ENCODE data around the gene HACL1. TPM values are rescaled to one million over a fixed set of nuclear protein-coding genes. Genes with fewer than 3 reads are reported as not detected.

The HACL1 gene
- polyA plus RNA-seq, result 1 to 10 TPM; 3.8 to 8.3 TPM

- Histone ChIP-seq H3K4me1 (ENCODE audit: control insufficient read depth in 2 of 2, insufficient read depth in 2 of 2, low read length in 1 of 2) (peaks cover 0 to 3% of the 10 kb centered on the region in 2 donors), H3K36me3 (ENCODE audit: control insufficient read depth in 2 of 2, insufficient read depth in 2 of 2, low read length in 1 of 2) (no peaks in the 10 kb centered on the region), H3K27ac (ENCODE audit: low read depth in 2 of 2, low read length in 1 of 2) (peak within 1 kb of the TSS; percentile 82 to 89), H3K4me3 (ENCODE audit: low read depth in 1 of 2, low read length in 2 of 2) (peak within 1 kb of the TSS; percentile 84 to 86), H3K27me3 (ENCODE audit: control insufficient read depth in 1 of 2, insufficient read depth in 2 of 2, low read length in 2 of 2) (no peaks in the 10 kb centered on the region), H3K9me3 (ENCODE audit: control insufficient read depth in 2 of 2, insufficient read depth in 1 of 2, low read depth in 1 of 2, low read length in 1 of 2) (no peaks in the 10 kb centered on the region)
- WGBS, 2 donors, result 0 to 1% methylated on average over 59 to 61 of the region's 61 CpGs
These were observed at the start of gene HACL1, which contains the start of gene BTD for GRCh38 chr3:15601399-15602145. TSS of gene HACL1 (minus strand) at chr3:15601569. CDS start at chr3:15601463, 106 bp downstream. TSS of gene BTD (plus strand) at chr3:15601745. CDS start at chr3:15635440, 33,695 bp downstream.

DNA sequence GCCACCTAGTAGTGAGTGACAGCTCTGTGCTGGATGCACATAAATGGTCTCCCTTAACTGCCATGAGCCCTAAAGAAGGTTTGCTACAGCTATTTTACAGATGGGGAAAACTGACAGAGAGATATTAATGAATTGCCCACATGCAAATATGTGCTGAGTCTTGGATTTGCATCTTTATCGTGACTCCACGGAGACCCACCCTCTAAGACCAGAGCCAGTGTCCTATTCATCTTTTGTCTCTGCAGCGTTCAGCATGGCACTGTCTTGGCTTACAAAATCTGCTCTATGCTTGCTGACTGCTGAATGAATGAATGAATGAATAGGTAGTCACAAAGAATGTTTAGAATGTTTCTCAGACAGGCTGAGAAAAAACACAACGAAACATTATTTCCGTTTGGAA is 48.5 kb upstream of the HACL1 start:
- Histone ChIP-seq H3K4me1 (ENCODE audit: control insufficient read depth in 2 of 2, insufficient read depth in 2 of 2, low read length in 1 of 2) (peaks cover 3 to 6% of the 10 kb centered on the region in 2 donors), H3K36me3 (ENCODE audit: control insufficient read depth in 2 of 2, insufficient read depth in 2 of 2, low read length in 1 of 2) (no peaks in the 10 kb centered on the region), H3K27ac (ENCODE audit: low read depth in 2 of 2, low read length in 1 of 2) (no peak overlapping the region), H3K27me3 (ENCODE audit: control insufficient read depth in 1 of 2, insufficient read depth in 2 of 2, low read length in 2 of 2) (no peaks in the 10 kb centered on the region), H3K4me3 (ENCODE audit: low read depth in 1 of 2, low read length in 2 of 2) (no peak overlapping the region), H3K9me3 (ENCODE audit: control insufficient read depth in 2 of 2, insufficient read depth in 1 of 2, low read depth in 1 of 2, low read length in 1 of 2) (no peaks in the 10 kb centered on the region)
- 89% methylated on average over 5 of the region's 5 CpGs for WGBS, 2 donors

DNA sequence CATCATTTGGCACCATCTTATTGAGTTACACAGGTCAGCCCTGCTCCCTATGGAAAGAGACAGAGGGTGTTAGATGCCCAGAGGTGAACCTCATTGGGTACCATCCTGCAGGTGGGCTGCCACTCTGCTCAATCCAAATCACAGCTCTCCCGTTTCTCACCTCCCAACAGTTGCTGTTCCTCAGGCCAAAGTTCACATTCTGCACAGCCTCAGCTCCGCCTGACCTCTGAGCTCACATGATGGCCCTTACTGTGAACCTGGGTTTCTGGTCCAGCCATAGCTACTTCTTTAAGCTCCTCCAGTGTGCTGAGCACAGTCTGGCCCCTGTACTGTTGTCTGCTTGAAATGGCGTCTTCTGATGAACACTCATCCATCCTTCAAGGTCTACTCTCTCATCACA is 48.0 kb upstream of the HACL1 start:
- H3K9me3 ChIP-seq (ENCODE audit: control insufficient read depth in 2 of 2, insufficient read depth in 1 of 2, low read depth in 1 of 2, low read length in 1 of 2), result no peaks in the 10 kb centered on the region

GRCh38 chr3:15647611-15648167 is 46.3 kb upstream of the HACL1 start:
- Histone ChIP-seq H3K4me1 (ENCODE audit: control insufficient read depth in 2 of 2, insufficient read depth in 2 of 2, low read length in 1 of 2) (peaks cover 3 to 6% of the 10 kb centered on the region in 2 donors), H3K36me3 (ENCODE audit: control insufficient read depth in 2 of 2, insufficient read depth in 2 of 2, low read length in 1 of 2) (no peaks in the 10 kb centered on the region), H3K27ac (ENCODE audit: low read depth in 2 of 2, low read length in 1 of 2) (peak overlapping the region; percentile 44 to 45), H3K27me3 (ENCODE audit: control insufficient read depth in 1 of 2, insufficient read depth in 2 of 2, low read length in 2 of 2) (no peaks in the 10 kb centered on the region), H3K4me3 (ENCODE audit: low read depth in 1 of 2, low read length in 2 of 2) (no peak overlapping the region), H3K9me3 (ENCODE audit: control insufficient read depth in 2 of 2, insufficient read depth in 1 of 2, low read depth in 1 of 2, low read length in 1 of 2) (no peaks in the 10 kb centered on the region)
- 49 to 59% methylated on average over 4 of the region's 4 CpGs for WGBS, 2 donors

More for the DNA sequence above, 48.0 kb upstream of the HACL1 start:
- H3K27ac ChIP-seq (ENCODE audit: low read depth in 2 of 2, low read length in 1 of 2), result no peak overlapping the region
- no peaks in the 10 kb centered on the region for H3K27me3 ChIP-seq (ENCODE audit: control insufficient read depth in 1 of 2, insufficient read depth in 2 of 2, low read length in 2 of 2)
- peaks cover 3 to 6% of the 10 kb centered on the region in 2 donors for H3K4me1 ChIP-seq (ENCODE audit: control insufficient read depth in 2 of 2, insufficient read depth in 2 of 2, low read length in 1 of 2)
- H3K4me3 ChIP-seq (ENCODE audit: low read depth in 1 of 2, low read length in 2 of 2), result no peak overlapping the region
- no peaks in the 10 kb centered on the region for H3K36me3 ChIP-seq (ENCODE audit: control insufficient read depth in 2 of 2, insufficient read depth in 2 of 2, low read length in 1 of 2)
- 89 to 98% methylated on average over 3 of the region's 3 CpGs for WGBS, 2 donors

GRCh38 chr3:15646851-15647511 is 45.6 kb upstream of the HACL1 start:
- Histone ChIP-seq H3K36me3 (ENCODE audit: control insufficient read depth in 2 of 2, insufficient read depth in 2 of 2, low read length in 1 of 2) (no peaks in the 10 kb centered on the region), H3K27me3 (ENCODE audit: control insufficient read depth in 1 of 2, insufficient read depth in 2 of 2, low read length in 2 of 2) (no peaks in the 10 kb centered on the region), H3K4me1 (ENCODE audit: control insufficient read depth in 2 of 2, insufficient read depth in 2 of 2, low read length in 1 of 2) (peaks cover 3 to 6% of the 10 kb centered on the region in 2 donors), H3K27ac (ENCODE audit: low read depth in 2 of 2, low read length in 1 of 2) (peak overlapping the region in 1 of 2 donors; percentile 12), H3K9me3 (ENCODE audit: control insufficient read depth in 2 of 2, insufficient read depth in 1 of 2, low read depth in 1 of 2, low read length in 1 of 2) (no peaks in the 10 kb centered on the region), H3K4me3 (ENCODE audit: low read depth in 1 of 2, low read length in 2 of 2) (no peak overlapping the region)
- 52 to 58% methylated on average over 13 of the region's 13 CpGs for WGBS, 2 donors

GRCh38 chr3:15645740-15646501 is 44.6 kb upstream of the HACL1 start:
- peaks cover 3 to 6% of the 10 kb centered on the region in 2 donors for H3K4me1 ChIP-seq (ENCODE audit: control insufficient read depth in 2 of 2, insufficient read depth in 2 of 2, low read length in 1 of 2)
- H3K36me3 ChIP-seq (ENCODE audit: control insufficient read depth in 2 of 2, insufficient read depth in 2 of 2, low read length in 1 of 2), result no peaks in the 10 kb centered on the region
- H3K27ac ChIP-seq (ENCODE audit: low read depth in 2 of 2, low read length in 1 of 2), result peak overlapping the region in 1 of 2 donors; percentile 1
- WGBS, 2 donors, result 50 to 67% methylated on average over 18 of the region's 18 CpGs
- H3K9me3 ChIP-seq (ENCODE audit: control insufficient read depth in 2 of 2, insufficient read depth in 1 of 2, low read depth in 1 of 2, low read length in 1 of 2), result no peaks in the 10 kb centered on the region
- H3K4me3 ChIP-seq (ENCODE audit: low read depth in 1 of 2, low read length in 2 of 2), result no peak overlapping the region
- H3K27me3 ChIP-seq (ENCODE audit: control insufficient read depth in 1 of 2, insufficient read depth in 2 of 2, low read length in 2 of 2), result no peaks in the 10 kb centered on the region

DNA sequence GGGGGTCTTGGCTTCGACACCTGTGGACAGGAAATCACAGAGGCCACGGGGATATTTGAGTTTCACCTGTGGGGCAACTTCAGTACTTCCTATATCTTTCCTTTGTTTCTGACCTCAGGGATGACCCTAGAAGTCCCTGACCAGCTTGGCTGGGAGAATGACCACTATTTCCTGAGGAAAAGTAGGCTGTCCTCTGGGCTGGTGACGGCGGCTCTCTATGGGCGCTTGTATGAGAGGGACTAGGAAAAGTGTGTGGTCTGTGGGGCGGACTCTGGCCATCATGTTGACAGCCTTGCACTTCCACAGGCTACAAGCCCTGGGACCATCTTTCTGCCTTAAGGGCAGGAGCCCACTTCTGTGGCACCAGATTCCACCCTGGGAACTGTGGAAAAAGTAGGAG is 43.9 kb upstream of the HACL1 start:
- peaks cover 3 to 6% of the 10 kb centered on the region in 2 donors for H3K4me1 ChIP-seq (ENCODE audit: control insufficient read depth in 2 of 2, insufficient read depth in 2 of 2, low read length in 1 of 2)
- H3K27ac ChIP-seq (ENCODE audit: low read depth in 2 of 2, low read length in 1 of 2), result no peak overlapping the region
- no peaks in the 10 kb centered on the region for H3K9me3 ChIP-seq (ENCODE audit: control insufficient read depth in 2 of 2, insufficient read depth in 1 of 2, low read depth in 1 of 2, low read length in 1 of 2)
- 87 to 91% methylated on average over 6 of the region's 6 CpGs for WGBS, 2 donors
- no peaks in the 10 kb centered on the region for H3K36me3 ChIP-seq (ENCODE audit: control insufficient read depth in 2 of 2, insufficient read depth in 2 of 2, low read length in 1 of 2)
- H3K27me3 ChIP-seq (ENCODE audit: control insufficient read depth in 1 of 2, insufficient read depth in 2 of 2, low read length in 2 of 2), result no peaks in the 10 kb centered on the region
- H3K4me3 ChIP-seq (ENCODE audit: low read depth in 1 of 2, low read length in 2 of 2), result no peak overlapping the region

GRCh38 chr3:15638891-15639262 is 37.5 kb upstream of the HACL1 start:
- no peaks in the 10 kb centered on the region for H3K9me3 ChIP-seq (ENCODE audit: control insufficient read depth in 2 of 2, insufficient read depth in 1 of 2, low read depth in 1 of 2, low read length in 1 of 2)
- H3K27me3 ChIP-seq (ENCODE audit: control insufficient read depth in 1 of 2, insufficient read depth in 2 of 2, low read length in 2 of 2), result no peaks in the 10 kb centered on the region
- no peaks in the 10 kb centered on the region for H3K36me3 ChIP-seq (ENCODE audit: control insufficient read depth in 2 of 2, insufficient read depth in 2 of 2, low read length in 1 of 2)
- peaks cover 0 to 3% of the 10 kb centered on the region in 2 donors for H3K4me1 ChIP-seq (ENCODE audit: control insufficient read depth in 2 of 2, insufficient read depth in 2 of 2, low read length in 1 of 2)
- H3K27ac ChIP-seq (ENCODE audit: low read depth in 2 of 2, low read length in 1 of 2), result no peak overlapping the region
- no peak overlapping the region for H3K4me3 ChIP-seq (ENCODE audit: low read depth in 1 of 2, low read length in 2 of 2)
- 87 to 96% methylated on average over 1 of the region's 1 CpG for WGBS, 2 donors

DNA sequence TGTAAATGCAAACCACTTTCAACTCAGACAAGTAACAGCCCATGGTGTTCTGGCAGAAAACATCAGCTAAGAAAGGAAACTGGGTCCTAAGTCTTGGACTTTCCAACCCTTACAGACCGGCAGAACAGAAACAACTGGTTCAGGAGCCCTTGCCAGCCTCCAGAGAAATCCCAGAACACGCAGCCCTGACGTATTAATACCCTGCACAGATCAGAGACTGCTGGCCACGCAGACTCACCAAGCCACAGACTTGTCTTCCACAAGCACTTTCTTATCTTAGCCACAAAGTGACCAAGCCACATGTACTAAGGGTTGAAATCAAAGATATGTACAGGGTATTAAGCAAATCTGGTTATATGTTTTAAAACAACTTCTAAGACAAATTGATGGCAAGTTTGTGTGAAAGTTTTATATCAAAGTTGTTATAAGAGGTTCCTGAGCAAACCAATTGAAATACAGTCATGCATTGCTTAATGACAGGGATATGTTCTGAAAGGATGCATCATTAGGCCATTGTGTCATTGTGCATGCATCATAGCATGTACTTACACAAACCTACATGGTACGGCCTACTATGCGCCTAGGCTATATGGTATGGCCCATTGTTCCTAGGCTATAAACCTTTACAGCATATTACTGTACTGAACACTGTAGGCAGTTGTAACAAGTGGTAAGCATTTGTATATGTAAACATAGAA is 37.0 kb upstream of the HACL1 start:
- no peaks in the 10 kb centered on the region for H3K27me3 ChIP-seq (ENCODE audit: control insufficient read depth in 1 of 2, insufficient read depth in 2 of 2, low read length in 2 of 2)
- H3K27ac ChIP-seq (ENCODE audit: low read depth in 2 of 2, low read length in 1 of 2), result no peak overlapping the region
- no peak overlapping the region for H3K4me3 ChIP-seq (ENCODE audit: low read depth in 1 of 2, low read length in 2 of 2)
- no peaks in the 10 kb centered on the region for H3K9me3 ChIP-seq (ENCODE audit: control insufficient read depth in 2 of 2, insufficient read depth in 1 of 2, low read depth in 1 of 2, low read length in 1 of 2)
- peaks cover 0 to 3% of the 10 kb centered on the region in 2 donors for H3K4me1 ChIP-seq (ENCODE audit: control insufficient read depth in 2 of 2, insufficient read depth in 2 of 2, low read length in 1 of 2)
- H3K36me3 ChIP-seq (ENCODE audit: control insufficient read depth in 2 of 2, insufficient read depth in 2 of 2, low read length in 1 of 2), result no peaks in the 10 kb centered on the region
- 77 to 79% methylated on average over 6 of the region's 6 CpGs for WGBS, 2 donors
